BJ (cell line): ENCODE results near the gene RAB34. TPM values are rescaled to one million over a fixed set of nuclear protein-coding genes. Genes with fewer than 3 reads are reported as not detected.

Experiments
- CTCF ChIA-PET: fragments of 350-600 bp; formaldehyde crosslinking; extraction: SDS; loops from one replicate; lab custom pipeline; 2021; ENCODE audit warnings: antibody characterized with exemption, inconsistent platforms; lab: Yijun Ruan, JAX
- POLR2A ChIA-PET: fragments of 300-600 bp; sonication (Branson Sonifier 250); formaldehyde crosslinking; extraction: SDS; loops from one replicate; lab custom pipeline; 2021; ENCODE audit warnings: antibody characterized with exemption; lab: Charles Lee
- DNase-seq: peaks from one replicate; pipeline ENCODE4 v3.0.0-alpha.2; 2011; ENCODE audit warnings: low read depth
- H3K27me3 ChIP-seq: 2 replicates; pipeline ENCODE4 v1.6.0; 2011; ENCODE audit warnings: low read length; ENCODE audit not compliant: control insufficient read depth, insufficient read depth
- H3K36me3 ChIP-seq: 2 replicates; pipeline ENCODE4 v1.5.1; 2011; ENCODE audit warnings: low read length; ENCODE audit not compliant: control insufficient read depth, insufficient read depth
- H3K4me3 ChIP-seq: 2 replicates; pipeline ENCODE4 v1.5.1; 2011; ENCODE audit warnings: low read depth, mild to moderate bottlenecking, control low read depth, low read length
- CTCF ChIP-seq: IDR thresholded peaks from 2 replicates; pipeline ENCODE4 v1.5.1; 2011; ENCODE audit warnings: low read depth, mild to moderate bottlenecking, control low read depth, inconsistent platforms, low read length, moderate library complexity; ENCODE audit not compliant: insufficient read depth
- polyA minus RNA-seq: library from RNA; depleted of rRNA, polyadenylated mRNA; stranded (reverse); fragments of >200 nt; gene quantifications from 2 replicates; pipeline ENCODE4 v1.2.3, GENCODE V29; 2011; rRNA and poly(A)+ RNA removed
- polyA plus RNA-seq: library from polyadenylated mRNA; depleted of rRNA; stranded (reverse); fragments of >200 nt; gene quantifications from 2 replicates; pipeline ENCODE4 v1.2.3, GENCODE V29; 2011; rRNA removed

Gene RAB34
- polyA plus RNA-seq = 307 and 473 TPM in 2 replicates
- 192 and 265 TPM in 2 replicates for polyA minus RNA-seq

- ChIA-PET POLR2A (no interaction called here), CTCF (interaction anchor here (1.4 to 4.5 kb wide), 3 partner anchors 9 to 32 kb away, joined by 3 to 21 read pairs (median 9); partner anchors contain the start of gene TLCD1)
- Histone ChIP-seq H3K27me3 (no peaks in the 10 kb centered on the region), H3K4me3 (peak within 1 kb of the TSS; percentile 55), H3K36me3 (peaks cover 24% of the 10 kb centered on the region)
- peak; percentile 46 for DNase-seq
- peak; percentile 35 for TF ChIP-seq CTCF
These were observed at the start of gene RAB34 for GRCh38 chr17:28717578-28718332. Gene RAB34 (minus strand): TSS chr17:28717868. CDS start chr17:28717266, 602 bp downstream.

GRCh38 chr17:28765038-28765437, 47.4 kb upstream of the RAB34 start:
- peaks cover 5% of the 10 kb centered on the region for H3K36me3 ChIP-seq
- no peaks in the 10 kb centered on the region for H3K27me3 ChIP-seq
- no peak for DNase-seq
- TF ChIP-seq CTCF = no peak
- H3K4me3 ChIP-seq = no peak overlapping the region
- ChIA-PET CTCF (interaction anchor here (0.7 to 7.1 kb wide), 16 partner anchors 9 to 189 kb away, joined by 3 to 95 read pairs (median 12); partner anchors contain the start of genes DHRS13, FLOT2, NEK8 and PHF12), POLR2A (no interaction called here)

DNA sequence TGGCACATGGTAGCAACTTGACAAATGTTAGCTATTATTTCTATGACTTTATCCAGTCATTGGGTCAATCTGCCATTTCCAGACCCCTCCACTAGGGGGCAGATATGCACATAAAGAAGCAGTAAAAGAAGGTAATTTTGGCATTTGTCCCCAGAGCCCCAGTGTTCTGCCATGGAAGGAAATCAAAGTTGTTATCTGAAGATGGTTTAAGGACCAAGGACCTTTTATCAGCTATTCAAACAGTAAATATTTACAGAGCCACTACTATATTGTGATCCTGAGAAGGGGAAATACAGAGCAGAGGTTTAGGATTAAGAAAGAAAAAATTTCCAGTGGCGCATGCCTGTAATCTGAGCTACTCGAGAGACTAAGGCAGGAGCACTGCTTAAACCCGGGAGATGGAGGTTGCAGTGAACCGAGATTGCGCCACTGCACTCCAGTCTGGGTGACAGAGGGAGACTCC, 46.2 kb upstream of the RAB34 start:
- CTCF ChIA-PET = interaction anchor here (0.6 to 7.1 kb wide), 36 partner anchors 10 to 190 kb away, joined by 3 to 95 read pairs (median 6); partner anchors contain the start of genes DHRS13, FAM222B, NEK8 and PHF12
- TF ChIP-seq CTCF = peak; percentile 77
- DNase-seq = no peak
- peaks cover 11% of the 10 kb centered on the region for H3K36me3 ChIP-seq
- no peak overlapping the region for H3K4me3 ChIP-seq
- POLR2A ChIA-PET = no interaction called here
- H3K27me3 ChIP-seq = no peaks in the 10 kb centered on the region

DNA sequence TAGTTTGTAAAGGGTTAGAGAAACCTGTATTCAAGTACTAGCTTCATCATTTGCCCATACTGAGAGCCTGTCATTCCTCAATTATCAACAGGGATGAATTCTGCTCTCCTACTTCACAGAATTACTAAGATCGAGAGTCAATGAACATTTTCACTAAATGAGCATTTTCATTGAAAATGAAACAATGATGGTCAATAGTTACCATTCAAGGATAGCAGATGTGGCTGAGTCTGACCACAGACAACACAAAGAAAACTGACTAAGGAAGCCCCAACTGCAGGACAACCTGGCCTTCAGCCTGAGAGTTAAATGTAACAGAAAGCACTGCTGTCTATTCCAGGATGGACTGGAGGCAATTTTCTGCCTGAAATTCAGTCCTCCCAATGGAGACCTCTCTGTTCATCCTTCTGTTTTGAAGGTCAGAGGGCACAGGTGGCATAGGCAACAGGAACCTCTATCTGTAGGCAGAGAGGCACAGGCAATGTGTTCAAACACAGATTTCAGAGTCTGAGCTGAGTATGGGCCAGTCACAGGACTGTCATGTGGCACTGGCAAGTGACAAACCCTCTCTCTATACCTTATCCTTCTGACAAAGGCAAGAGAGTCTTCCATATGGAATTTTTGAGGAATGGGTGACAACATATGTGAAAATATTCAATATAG, 45.6 kb upstream of the RAB34 start:
- POLR2A ChIA-PET = no interaction called here
- no peak for TF ChIP-seq CTCF
- Histone ChIP-seq H3K4me3 (no peak overlapping the region), H3K27me3 (no peaks in the 10 kb centered on the region), H3K36me3 (peaks cover 16% of the 10 kb centered on the region)
- no peak for DNase-seq
- CTCF ChIA-PET = interaction anchor here (0.6 to 7.1 kb wide), 33 partner anchors 11 to 191 kb away, joined by 3 to 95 read pairs (median 7); partner anchors contain the start of genes DHRS13, FAM222B, NEK8 and PHF12
